Esophagus muscularis mucosa (tissue), 3 donors: ENCODE measurements around the gene TADA3.

Experiments used
- CTCF ChIP-seq, 3 experiments: fragments of 200-600 bp in 2 of 3; fragments of 450-650 bp in 1 of 3; sonication (generic) in 2 of 3; IDR thresholded peaks; one replicate each; pipeline ENCODE4 v1.5.1; 2017 to 2019; ENCODE audit warnings: antibody characterized with exemption in 3 of 3, mild to moderate bottlenecking in 2 of 3, moderate library complexity in 1 of 3
- POLR2A ChIP-seq: fragments of 450-650 bp; IDR thresholded peaks from one replicate; pipeline ENCODE4 v1.6.1; 2017; ENCODE audit warnings: antibody characterized with exemption, moderate library complexity, mild to moderate bottlenecking, low read depth

DNA sequence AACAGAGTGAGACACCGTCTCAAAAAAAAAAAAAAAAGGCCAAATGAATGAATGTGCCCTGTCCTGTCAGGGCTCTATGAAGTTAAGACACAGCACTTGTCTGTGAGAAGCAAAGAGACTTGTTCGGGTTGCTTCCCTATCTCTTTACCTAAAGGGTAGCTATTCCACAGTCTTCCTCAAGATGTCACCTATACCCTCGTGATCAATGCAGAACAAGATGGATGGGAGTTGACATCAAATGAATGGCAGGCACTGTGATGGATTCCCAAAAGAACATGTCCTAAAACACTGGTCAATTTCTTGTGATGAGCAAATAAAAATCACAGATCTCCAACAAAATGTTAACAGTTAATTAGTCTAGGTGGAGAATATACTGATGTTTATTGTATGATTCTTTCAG, 9.5 kb downstream of the TADA3 start:
- TF ChIP-seq POLR2A (no peak), CTCF (IDR thresholded peaks at IDR 0.05) (no peak)
